SU-DHL-6 (cell line): ENCODE measurements around the gene CFAP410.

ENCODE experiments used
- H2AFZ ChIP-seq: fragments of 200-600 bp; sonication (generic); 2 replicates; pipeline ENCODE4 v1.6.1; 2014; ENCODE audit warnings: low read depth, mild to moderate bottlenecking, moderate library complexity, mixed read lengths, antibody characterized with exemption, low read length; ENCODE audit not compliant: severe bottlenecking
- H3F3A ChIP-seq: fragments of 200-600 bp; shearing (Covaris generic); 2 replicates; pipeline ENCODE4 v1.6.0; 2016; ENCODE audit warnings: antibody characterized with exemption, mild to moderate bottlenecking; ENCODE audit not compliant: insufficient read depth
- H3K27ac ChIP-seq: fragments of 200-600 bp; sonication (generic); 2 replicates; pipeline ENCODE4 v1.5.1; 2016; ENCODE audit warnings: low read depth, mild to moderate bottlenecking, low read length, moderate library complexity, mixed read lengths
- H3K27me3 ChIP-seq: fragments of 200-600 bp; sonication (generic), shearing (Covaris generic); 2 replicates; pipeline ENCODE4 v1.6.0; 2014; ENCODE audit warnings: mild to moderate bottlenecking, low read length
- H3K36me3 ChIP-seq: fragments of 200-600 bp; sonication (generic); 2 replicates; pipeline ENCODE4 v1.6.1; 2014; ENCODE audit warnings: mild to moderate bottlenecking, low read length, mixed read lengths
- H3K4me2 ChIP-seq: fragments of 300-600, 200-600 bp; shearing (Covaris generic), sonication (generic); 2 replicates; pipeline ENCODE4 v1.6.0; 2014; ENCODE audit warnings: low read length, low read depth, mild to moderate bottlenecking; ENCODE audit not compliant: poor library complexity, severe bottlenecking
- H3K4me3 ChIP-seq: fragments of 200-600 bp; sonication (generic); 2 replicates; pipeline ENCODE4 v1.5.1; 2014; ENCODE audit warnings: antibody characterized with exemption, low read length, mild to moderate bottlenecking, mixed read lengths; ENCODE audit not compliant: insufficient read depth, poor library complexity, severe bottlenecking
- H3K79me2 ChIP-seq: fragments of 200-600 bp; sonication (generic); 2 replicates; pipeline ENCODE4 v1.6.1; 2014; ENCODE audit warnings: mild to moderate bottlenecking, low read length, moderate library complexity; ENCODE audit not compliant: insufficient read depth
- H3K9ac ChIP-seq: fragments of 200-600 bp; sonication (generic); 2 replicates; pipeline ENCODE4 v1.7.0; 2014; ENCODE audit warnings: mild to moderate bottlenecking, low read length
- H3K9me2 ChIP-seq: fragments of 200-600 bp; sonication (generic); replicated peaks from 2 replicates; pipeline ENCODE4 v1.6.1; 2014; ENCODE audit warnings: low read length; ENCODE audit not compliant: insufficient read depth
- H3K9me3 ChIP-seq: fragments of 200-600 bp; sonication (generic); 2 replicates; pipeline ENCODE4 v1.6.1; 2014; ENCODE audit warnings: low read length, mixed read lengths; ENCODE audit not compliant: insufficient read depth
- H4K20me1 ChIP-seq: fragments of 200-600 bp; sonication (generic); 2 replicates; pipeline ENCODE4 v1.6.1; 2014; ENCODE audit warnings: low read depth, mild to moderate bottlenecking, antibody characterized with exemption, low read length, moderate library complexity, mixed read lengths
- EZH2phosphoT487 ChIP-seq: fragments of 200-600 bp; sonication (generic), shearing (Covaris generic); conservative IDR thresholded peaks from 2 replicates; pipeline ENCODE4 v1.6.1; 2018; ENCODE audit warnings: mild to moderate bottlenecking, antibody characterized with exemption, low read length, moderate library complexity, mixed read lengths
- TF ChIP-seq, protein P1 (sequence below): fragments of 200-600 bp; sonication (generic); IDR thresholded peaks from one replicate; pipeline ENCODE4 v1.5.1; 2017; ENCODE audit warnings: antibody characterized with exemption, mild to moderate bottlenecking, low read length, moderate library complexity; ENCODE audit not compliant: insufficient read depth, poor library complexity, severe bottlenecking

Gene CFAP410

GRCh38 chr21:44356160-44356559, 17.0 kb upstream of the CFAP410 start:
- no peaks in the 10 kb centered on the region for H3F3A ChIP-seq
- H3K4me3 ChIP-seq = no peak overlapping the region
- H3K36me3 ChIP-seq = no peaks in the 10 kb centered on the region
- TF ChIP-seq, protein P1, sequence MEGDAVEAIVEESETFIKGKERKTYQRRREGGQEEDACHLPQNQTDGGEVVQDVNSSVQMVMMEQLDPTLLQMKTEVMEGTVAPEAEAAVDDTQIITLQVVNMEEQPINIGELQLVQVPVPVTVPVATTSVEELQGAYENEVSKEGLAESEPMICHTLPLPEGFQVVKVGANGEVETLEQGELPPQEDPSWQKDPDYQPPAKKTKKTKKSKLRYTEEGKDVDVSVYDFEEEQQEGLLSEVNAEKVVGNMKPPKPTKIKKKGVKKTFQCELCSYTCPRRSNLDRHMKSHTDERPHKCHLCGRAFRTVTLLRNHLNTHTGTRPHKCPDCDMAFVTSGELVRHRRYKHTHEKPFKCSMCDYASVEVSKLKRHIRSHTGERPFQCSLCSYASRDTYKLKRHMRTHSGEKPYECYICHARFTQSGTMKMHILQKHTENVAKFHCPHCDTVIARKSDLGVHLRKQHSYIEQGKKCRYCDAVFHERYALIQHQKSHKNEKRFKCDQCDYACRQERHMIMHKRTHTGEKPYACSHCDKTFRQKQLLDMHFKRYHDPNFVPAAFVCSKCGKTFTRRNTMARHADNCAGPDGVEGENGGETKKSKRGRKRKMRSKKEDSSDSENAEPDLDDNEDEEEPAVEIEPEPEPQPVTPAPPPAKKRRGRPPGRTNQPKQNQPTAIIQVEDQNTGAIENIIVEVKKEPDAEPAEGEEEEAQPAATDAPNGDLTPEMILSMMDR = no peak
- no peak for TF ChIP-seq EZH2phosphoT487
- no peak overlapping the region for H3K9ac ChIP-seq
- no peaks in the 10 kb centered on the region for H3K27me3 ChIP-seq
- no peaks in the 10 kb centered on the region for H4K20me1 ChIP-seq
- H3K79me2 ChIP-seq = no peaks in the 10 kb centered on the region
- no peak overlapping the region for H3K27ac ChIP-seq
- no peaks in the 10 kb centered on the region for H3K9me2 ChIP-seq
- H2AFZ ChIP-seq = no peak overlapping the region
- no peaks in the 10 kb centered on the region for H3K9me3 ChIP-seq
- no peak overlapping the region for H3K4me2 ChIP-seq

- no peak overlapping the region for H3K9ac ChIP-seq
- H3K27me3 ChIP-seq = no peaks in the 10 kb centered on the region
- no peak overlapping the region for H3K4me3 ChIP-seq
- no peaks in the 10 kb centered on the region for H3F3A ChIP-seq
- H3K36me3 ChIP-seq = no peaks in the 10 kb centered on the region
- H3K79me2 ChIP-seq = no peaks in the 10 kb centered on the region
- H3K9me3 ChIP-seq = no peaks in the 10 kb centered on the region
- H3K27ac ChIP-seq = no peak overlapping the region
- H3K4me2 ChIP-seq = no peak overlapping the region
- H4K20me1 ChIP-seq = no peaks in the 10 kb centered on the region
- no peak overlapping the region for H2AFZ ChIP-seq
- H3K9me2 ChIP-seq = no peaks in the 10 kb centered on the region
- TF ChIP-seq EZH2phosphoT487 = no peak
- TF ChIP-seq, protein P1 = no peak
Measured at GRCh38 chr21:44354775-44355771, 15.9 kb upstream of the CFAP410 start.

DNA sequence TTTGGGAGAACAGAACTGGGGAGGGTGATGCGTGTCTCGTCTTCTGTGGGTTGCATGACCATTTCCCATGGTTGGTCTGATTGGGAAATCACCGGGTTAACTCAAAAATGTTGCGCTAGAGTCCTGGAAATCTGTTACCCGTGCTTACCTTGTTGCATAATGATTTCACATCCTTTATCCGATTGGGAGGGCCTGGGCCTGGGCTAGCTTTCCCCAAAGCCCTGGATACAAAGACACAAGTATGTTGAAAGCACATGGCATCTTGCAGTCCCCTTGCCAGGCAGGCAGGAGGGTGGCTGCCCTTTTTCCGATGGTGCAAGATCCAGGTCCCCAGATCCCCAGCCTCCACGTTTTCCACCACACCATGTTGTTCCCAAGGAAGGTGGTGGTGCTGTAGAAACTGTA, 14.8 kb upstream of the CFAP410 start:
- Histone ChIP-seq H3K4me2 (no peak overlapping the region), H2AFZ (no peak overlapping the region), H3K4me3 (no peak overlapping the region), H4K20me1 (no peaks in the 10 kb centered on the region), H3K9me2 (no peaks in the 10 kb centered on the region), H3K9me3 (no peaks in the 10 kb centered on the region), H3K27me3 (no peaks in the 10 kb centered on the region), H3F3A (no peaks in the 10 kb centered on the region), H3K27ac (no peak overlapping the region), H3K9ac (no peak overlapping the region), H3K36me3 (no peaks in the 10 kb centered on the region), H3K79me2 (no peaks in the 10 kb centered on the region)
- TF ChIP-seq, protein P1 = no peak
- TF ChIP-seq EZH2phosphoT487 = no peak
